Measurements from ENCODE around the gene BSDC1.
A peak's percentile ranks its signal among the peaks of the same experiment; 100 is the strongest.

Gene BSDC1

DNA sequence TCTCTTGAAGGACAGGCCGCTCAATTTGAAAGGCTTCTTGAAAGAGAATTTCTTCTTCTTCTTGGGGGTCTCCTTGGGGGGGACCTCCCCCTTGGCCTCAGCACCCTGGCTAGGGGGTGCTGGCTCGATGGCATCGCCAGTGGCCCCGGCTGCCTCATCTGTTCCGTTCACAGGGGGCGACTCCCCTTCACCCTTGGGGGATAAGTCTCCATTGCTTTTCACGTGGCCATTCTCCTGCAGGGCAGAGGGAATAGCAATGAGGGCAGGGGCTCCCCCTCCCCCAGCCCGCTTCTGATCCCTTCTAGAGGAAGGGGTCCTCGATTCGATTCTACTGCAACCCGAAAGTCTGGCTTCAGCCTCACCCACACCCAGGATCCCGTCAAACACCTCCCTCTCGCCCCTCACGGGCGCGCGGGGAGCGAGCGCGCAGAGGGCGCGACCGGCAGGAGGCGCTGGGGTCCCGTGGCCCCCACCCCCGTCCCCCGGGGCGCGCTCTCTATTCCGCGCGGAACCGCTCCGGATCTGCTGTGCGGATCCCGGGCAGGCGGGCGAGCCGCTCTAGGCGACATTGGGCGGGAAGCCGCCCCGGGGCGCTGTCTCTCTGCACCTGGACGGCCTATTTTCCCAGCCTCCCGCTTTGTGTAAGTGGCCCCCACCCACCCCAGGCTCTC, 59.2 kb downstream of the BSDC1 start:
- TF ChIP-seq, protein P1, sequence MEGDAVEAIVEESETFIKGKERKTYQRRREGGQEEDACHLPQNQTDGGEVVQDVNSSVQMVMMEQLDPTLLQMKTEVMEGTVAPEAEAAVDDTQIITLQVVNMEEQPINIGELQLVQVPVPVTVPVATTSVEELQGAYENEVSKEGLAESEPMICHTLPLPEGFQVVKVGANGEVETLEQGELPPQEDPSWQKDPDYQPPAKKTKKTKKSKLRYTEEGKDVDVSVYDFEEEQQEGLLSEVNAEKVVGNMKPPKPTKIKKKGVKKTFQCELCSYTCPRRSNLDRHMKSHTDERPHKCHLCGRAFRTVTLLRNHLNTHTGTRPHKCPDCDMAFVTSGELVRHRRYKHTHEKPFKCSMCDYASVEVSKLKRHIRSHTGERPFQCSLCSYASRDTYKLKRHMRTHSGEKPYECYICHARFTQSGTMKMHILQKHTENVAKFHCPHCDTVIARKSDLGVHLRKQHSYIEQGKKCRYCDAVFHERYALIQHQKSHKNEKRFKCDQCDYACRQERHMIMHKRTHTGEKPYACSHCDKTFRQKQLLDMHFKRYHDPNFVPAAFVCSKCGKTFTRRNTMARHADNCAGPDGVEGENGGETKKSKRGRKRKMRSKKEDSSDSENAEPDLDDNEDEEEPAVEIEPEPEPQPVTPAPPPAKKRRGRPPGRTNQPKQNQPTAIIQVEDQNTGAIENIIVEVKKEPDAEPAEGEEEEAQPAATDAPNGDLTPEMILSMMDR (IDR thresholded peaks at IDR 0.05; ENCODE audit: low read depth, low read length): peak; percentile 54
- DNase-seq (ENCODE audit: extremely low read depth, low read depth): no peak

DNA sequence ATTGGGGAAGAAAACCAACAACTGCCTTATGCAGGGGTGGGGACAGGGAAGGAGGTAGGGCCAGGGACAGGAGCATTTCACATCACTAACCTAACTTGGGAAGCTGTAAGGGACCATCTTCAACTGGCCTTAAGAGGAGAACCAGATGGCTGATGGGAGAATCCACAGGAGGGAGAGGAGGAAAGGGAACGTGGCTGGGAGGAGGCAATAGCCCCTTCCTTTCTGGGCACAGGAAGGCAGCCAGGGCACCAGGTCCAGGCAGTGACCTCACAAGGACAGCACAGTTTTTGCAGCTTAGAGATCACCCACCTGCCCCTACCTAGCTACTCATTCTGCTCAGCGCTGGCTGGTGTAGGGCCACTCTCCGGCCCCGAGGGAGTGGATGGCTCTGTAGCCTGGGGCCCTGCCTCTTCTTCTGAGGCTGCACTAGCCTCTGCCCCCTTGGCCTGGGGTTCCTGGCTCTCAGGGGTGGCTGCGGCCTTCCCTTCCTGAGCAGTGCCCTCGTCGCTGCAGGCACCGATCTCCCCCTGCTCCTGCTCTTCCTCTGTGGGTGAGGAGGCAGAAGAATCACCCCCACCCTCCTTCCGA, 59.9 kb downstream of the BSDC1 start:
- DNase-seq (ENCODE audit: extremely low read depth, low read depth): no peak
- TF ChIP-seq, protein P1 (IDR thresholded peaks at IDR 0.05; ENCODE audit: low read depth, low read length): no peak

DNA sequence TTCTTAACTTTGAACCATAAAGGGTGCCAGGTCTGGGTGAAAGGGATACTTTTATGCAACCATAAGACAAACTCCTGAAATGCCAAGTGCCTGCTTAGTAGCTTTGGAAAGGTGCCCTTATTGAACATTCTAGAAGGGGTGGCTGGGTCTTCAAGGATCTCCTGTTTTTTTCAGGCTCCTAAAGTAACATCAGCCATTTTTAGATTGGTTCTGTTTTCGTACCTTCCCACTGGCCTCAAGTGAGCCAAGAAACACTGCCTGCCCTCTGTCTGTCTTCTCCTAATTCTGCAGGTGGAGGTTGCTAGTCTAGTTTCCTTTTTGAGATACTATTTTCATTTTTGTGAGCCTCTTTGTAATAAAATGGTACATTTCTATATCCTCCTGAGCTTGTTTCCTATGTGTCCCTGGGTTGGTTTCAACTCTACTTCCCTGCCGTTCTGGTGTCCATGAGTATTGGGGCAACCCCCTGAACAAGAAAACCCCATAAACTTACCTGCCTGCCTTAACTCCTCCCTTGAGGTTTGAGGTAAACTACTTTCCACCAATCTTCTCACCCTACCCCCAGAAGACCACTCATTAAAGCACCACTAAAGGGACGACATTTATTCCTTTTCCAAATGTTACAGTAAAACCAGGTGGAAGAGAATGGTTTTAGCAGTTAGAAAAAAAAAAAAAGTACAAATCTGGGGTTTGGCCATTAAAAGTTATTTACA, 60.8 kb downstream of the BSDC1 start:
- TF ChIP-seq, protein P1 (IDR thresholded peaks at IDR 0.05; ENCODE audit: low read depth, low read length): no peak
- DNase-seq (ENCODE audit: extremely low read depth, low read depth): no peak

DNA sequence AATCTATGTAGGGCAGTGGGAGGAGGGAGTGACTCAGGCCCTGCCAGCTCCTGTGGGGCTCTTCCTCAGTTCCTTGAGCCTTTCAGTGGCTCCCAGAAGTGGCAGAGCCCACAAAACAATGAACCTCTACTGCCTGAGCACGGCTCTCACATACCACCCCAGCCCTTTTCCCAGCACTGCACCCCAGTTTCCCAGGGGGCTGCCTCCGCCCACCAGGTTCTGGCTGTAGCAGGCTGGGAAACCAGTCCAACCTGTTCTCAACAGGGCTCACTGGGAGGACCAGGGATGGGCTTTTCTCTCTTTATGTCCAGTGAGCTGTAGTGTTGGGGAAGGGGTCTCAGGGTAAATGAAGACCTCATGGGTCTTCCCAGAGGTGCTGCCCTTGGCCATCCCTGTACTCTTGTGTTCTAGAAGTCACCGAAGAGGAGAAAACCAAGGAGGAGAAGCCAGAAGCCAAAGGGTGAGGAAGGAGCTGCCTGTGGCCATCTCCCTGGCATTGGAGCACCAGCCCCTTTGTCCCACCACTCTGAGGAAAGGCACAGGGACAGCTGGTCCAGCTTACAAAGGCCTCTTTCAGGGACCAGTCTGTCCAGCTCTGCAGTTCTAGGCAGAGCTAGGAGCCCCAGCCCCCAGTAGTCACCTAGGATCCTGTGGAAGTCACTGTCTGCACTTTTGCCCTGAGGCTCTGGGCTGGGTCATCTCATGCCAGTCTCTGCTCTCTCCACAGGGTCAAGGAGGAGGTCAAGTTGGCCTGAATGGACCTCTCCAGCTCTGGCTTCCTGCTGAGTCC, 61.8 kb downstream of the BSDC1 start:
- TF ChIP-seq, protein P1 (IDR thresholded peaks at IDR 0.05; ENCODE audit: low read depth, low read length): no peak
- no peak for DNase-seq (ENCODE audit: extremely low read depth, low read depth)

DNA sequence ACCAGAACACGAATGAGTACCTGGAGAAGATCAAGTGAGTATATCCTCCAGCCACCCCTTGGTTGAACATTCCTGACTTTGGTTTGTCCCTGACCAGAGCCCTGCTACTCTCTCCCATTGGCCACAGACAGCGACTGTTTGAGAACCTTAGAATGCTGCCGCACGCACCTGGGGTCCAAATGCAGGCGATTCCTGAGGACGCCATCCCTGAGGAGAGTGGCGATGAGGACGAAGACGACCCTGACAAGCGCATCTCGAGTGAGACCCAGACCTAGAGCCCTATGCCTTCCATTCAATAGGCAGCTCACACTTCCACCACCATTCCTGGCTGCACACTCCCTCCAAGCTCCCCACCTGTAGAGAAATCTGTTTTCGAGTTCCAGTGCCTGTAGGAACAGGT, 62.7 kb downstream of the BSDC1 start:
- TF ChIP-seq, protein P1 (IDR thresholded peaks at IDR 0.05; ENCODE audit: low read depth, low read length): no peak
- DNase-seq (ENCODE audit: extremely low read depth, low read depth): no peak

DNA sequence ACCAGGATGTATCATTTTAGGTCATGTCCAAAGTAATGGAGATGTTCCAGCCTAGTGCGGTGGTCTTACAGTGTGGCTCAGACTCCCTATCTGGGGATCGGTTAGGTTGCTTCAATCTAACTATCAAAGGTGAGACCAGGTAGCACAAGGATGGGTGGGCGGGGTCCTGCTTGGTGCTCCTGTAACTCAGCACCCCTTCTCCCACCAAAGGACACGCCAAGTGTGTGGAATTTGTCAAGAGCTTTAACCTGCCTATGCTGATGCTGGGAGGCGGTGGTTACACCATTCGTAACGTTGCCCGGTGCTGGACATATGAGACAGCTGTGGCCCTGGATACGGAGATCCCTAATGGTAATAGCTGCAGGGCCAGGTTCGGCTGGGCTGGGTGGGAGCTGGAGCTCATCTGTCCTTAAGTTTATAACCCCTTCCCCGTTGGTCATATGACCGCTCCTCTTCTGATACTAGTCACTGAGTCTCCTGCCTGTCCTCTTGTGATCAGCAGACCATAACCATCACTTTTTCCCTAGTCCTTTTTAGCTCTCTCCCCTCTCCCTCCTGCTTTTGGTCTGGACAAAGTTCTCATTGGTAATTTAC, 63.6 kb downstream of the BSDC1 start:
- DNase-seq (ENCODE audit: extremely low read depth, low read depth): no peak
- TF ChIP-seq, protein P1 (IDR thresholded peaks at IDR 0.05; ENCODE audit: low read depth, low read length): no peak
